Measurements from ENCODE around the gene CTIF. TPM values are rescaled to one million over a fixed set of nuclear protein-coding genes. Genes with fewer than 3 reads are reported as not detected.

CTIF gene
- total and polyA plus RNA-seq, 5 donors from 2014 or later: 0.23 to 1.8 TPM; not detected in 3

GRCh38 chr18:48548011-48548771 is 9.4 kb downstream of the CTIF start:
- no peak overlapping the region for H3K27ac ChIP-seq (ENCODE audit: insufficient read depth, low read length, poor library complexity, severe bottlenecking)
- no peak overlapping the region for H3K4me3 Mint-ChIP-seq
- no peaks in the 10 kb centered on the region for H3K4me1 ChIP-seq (ENCODE audit: control insufficient read depth, insufficient read depth, low read length, poor library complexity, severe bottlenecking)
- no peaks in the 10 kb centered on the region for H3K4me1 Mint-ChIP-seq
- H3K27ac Mint-ChIP-seq: no peak overlapping the region
- H3K4me3 ChIP-seq (ENCODE audit: low read depth, low read length): no peak overlapping the region
- DNase-seq (no peak), ATAC-seq (ENCODE audit: low read depth in 2 of 2) (no peak)
- H3K36me3 ChIP-seq (ENCODE audit: control insufficient read depth, insufficient read depth, low read length): no peaks in the 10 kb centered on the region
- H3K27me3 ChIP-seq (ENCODE audit: control insufficient read depth, insufficient read depth, low read length): peaks cover 5% of the 10 kb centered on the region
- no peaks in the 10 kb centered on the region for H3K36me3 Mint-ChIP-seq
- peaks cover 24% of the 10 kb centered on the region for H3K27me3 Mint-ChIP-seq
- no peaks in the 10 kb centered on the region for H3K9me3 ChIP-seq (ENCODE audit: control insufficient read depth in 2 of 2, low read length in 2 of 2)
- H3K9me3 Mint-ChIP-seq: peaks cover 0 to 5% (median 0%) of the 10 kb centered on the region in 7 donors

GRCh38 chr18:48548921-48549320 is 10.1 kb downstream of the CTIF start:
- no peak overlapping the region for H3K4me3 ChIP-seq (ENCODE audit: low read depth, low read length)
- H3K4me1 Mint-ChIP-seq: no peaks in the 10 kb centered on the region
- no peak overlapping the region for H3K4me3 Mint-ChIP-seq
- H3K36me3 Mint-ChIP-seq: no peaks in the 10 kb centered on the region
- H3K27ac ChIP-seq (ENCODE audit: insufficient read depth, low read length, poor library complexity, severe bottlenecking): no peak overlapping the region
- H3K9me3 Mint-ChIP-seq: peaks cover 0 to 3% (median 0%) of the 10 kb centered on the region in 7 donors
- H3K4me1 ChIP-seq (ENCODE audit: control insufficient read depth, insufficient read depth, low read length, poor library complexity, severe bottlenecking): no peaks in the 10 kb centered on the region
- no peaks in the 10 kb centered on the region for H3K9me3 ChIP-seq (ENCODE audit: control insufficient read depth in 2 of 2, low read length in 2 of 2)
- no peaks in the 10 kb centered on the region for H3K36me3 ChIP-seq (ENCODE audit: control insufficient read depth, insufficient read depth, low read length)
- ATAC-seq (ENCODE audit: low read depth in 2 of 2) (no peak), DNase-seq (no peak)
- peaks cover 2% of the 10 kb centered on the region for H3K27me3 ChIP-seq (ENCODE audit: control insufficient read depth, insufficient read depth, low read length)
- peaks cover 20% of the 10 kb centered on the region for H3K27me3 Mint-ChIP-seq
- H3K27ac Mint-ChIP-seq: no peak overlapping the region

DNA sequence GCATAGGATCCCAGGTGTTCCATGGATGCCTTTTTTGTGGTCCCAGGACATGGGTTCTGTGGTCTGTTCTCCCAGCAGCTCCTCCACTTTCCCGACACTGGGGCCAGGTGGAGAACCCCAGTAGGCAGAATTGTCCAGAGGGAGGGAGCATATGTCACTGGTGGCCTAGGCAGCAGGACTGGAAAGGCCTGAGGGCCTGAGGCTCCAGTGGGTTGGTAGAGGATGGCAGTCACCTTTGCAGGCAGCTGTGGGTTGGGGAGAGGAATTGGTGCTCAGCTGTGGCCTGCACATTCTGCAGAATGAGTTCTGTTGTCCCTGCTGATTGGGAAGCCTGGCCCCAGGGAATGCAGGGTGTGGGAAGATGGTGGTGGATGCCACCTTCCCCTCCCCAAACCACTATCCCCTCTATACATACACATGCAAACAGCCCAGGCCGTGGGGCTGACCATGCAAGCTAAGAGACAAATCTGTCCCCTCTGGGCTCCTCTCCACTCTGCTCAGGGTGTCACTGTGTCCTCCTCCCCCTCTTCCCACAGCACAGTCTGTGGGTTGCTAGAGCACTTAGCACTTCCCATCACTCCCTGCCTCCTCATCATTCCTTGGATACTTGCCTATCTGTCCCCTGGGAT is 11.4 kb downstream of the CTIF start:
- ATAC-seq (ENCODE audit: low read depth in 2 of 2): no peak
- H3K27ac Mint-ChIP-seq: no peak overlapping the region
- H3K27me3 Mint-ChIP-seq: peaks cover 11% of the 10 kb centered on the region
- no peaks in the 10 kb centered on the region for H3K4me1 Mint-ChIP-seq
- peaks cover 0 to 3% (median 0%) of the 10 kb centered on the region in 7 donors for H3K9me3 Mint-ChIP-seq
- no peak for DNase-seq
- H3K27me3 ChIP-seq (ENCODE audit: control insufficient read depth, insufficient read depth, low read length): no peaks in the 10 kb centered on the region
- H3K36me3 Mint-ChIP-seq: no peaks in the 10 kb centered on the region
- no peak overlapping the region for H3K4me3 ChIP-seq (ENCODE audit: low read depth, low read length)
- H3K36me3 ChIP-seq (ENCODE audit: control insufficient read depth, insufficient read depth, low read length): no peaks in the 10 kb centered on the region
- H3K4me3 Mint-ChIP-seq: no peak overlapping the region
- no peaks in the 10 kb centered on the region for H3K4me1 ChIP-seq (ENCODE audit: control insufficient read depth, insufficient read depth, low read length, poor library complexity, severe bottlenecking)
- no peaks in the 10 kb centered on the region for H3K9me3 ChIP-seq (ENCODE audit: control insufficient read depth in 2 of 2, low read length in 2 of 2)
- H3K27ac ChIP-seq (ENCODE audit: insufficient read depth, low read length, poor library complexity, severe bottlenecking): no peak overlapping the region

DNA sequence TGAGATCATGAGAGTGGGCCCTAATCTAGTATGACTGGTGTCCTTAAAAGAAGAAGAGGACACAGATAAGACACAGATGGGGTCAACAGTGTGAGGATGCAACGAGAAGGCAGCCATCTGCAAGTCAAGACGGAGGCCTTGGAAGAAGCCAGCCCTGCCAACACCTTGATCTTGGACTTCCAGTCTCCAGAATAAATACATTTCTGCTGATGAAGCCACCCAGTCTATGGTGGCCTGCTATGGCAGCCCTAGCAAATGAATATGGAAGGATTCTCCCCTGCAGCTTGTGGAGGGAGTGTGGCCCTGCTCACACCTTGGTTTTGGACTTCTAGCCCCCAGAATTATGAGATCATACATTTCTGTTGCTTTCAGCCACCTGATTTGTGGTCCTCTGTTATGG is 12.3 kb downstream of the CTIF start:
- no peak overlapping the region for H3K4me3 Mint-ChIP-seq
- no peak overlapping the region for H3K4me3 ChIP-seq (ENCODE audit: low read depth, low read length)
- H3K27me3 Mint-ChIP-seq: peaks cover 5% of the 10 kb centered on the region
- H3K9me3 Mint-ChIP-seq: peaks cover 0 to 3% (median 0%) of the 10 kb centered on the region in 7 donors
- no peak for DNase-seq
- no peak for ATAC-seq (ENCODE audit: low read depth in 2 of 2)
- H3K9me3 ChIP-seq (ENCODE audit: control insufficient read depth in 2 of 2, low read length in 2 of 2): no peaks in the 10 kb centered on the region
- H3K36me3 Mint-ChIP-seq: no peaks in the 10 kb centered on the region
- H3K36me3 ChIP-seq (ENCODE audit: control insufficient read depth, insufficient read depth, low read length): no peaks in the 10 kb centered on the region
- H3K4me1 Mint-ChIP-seq: no peaks in the 10 kb centered on the region
- H3K27ac ChIP-seq (ENCODE audit: insufficient read depth, low read length, poor library complexity, severe bottlenecking): no peak overlapping the region
- H3K4me1 ChIP-seq (ENCODE audit: control insufficient read depth, insufficient read depth, low read length, poor library complexity, severe bottlenecking): no peaks in the 10 kb centered on the region
- H3K27ac Mint-ChIP-seq: no peak overlapping the region
- H3K27me3 ChIP-seq (ENCODE audit: control insufficient read depth, insufficient read depth, low read length): no peaks in the 10 kb centered on the region

- Histone ChIP-seq H3K9me3 (ENCODE audit: control insufficient read depth in 2 of 2, low read length in 2 of 2) (no peaks in the 10 kb centered on the region), H3K36me3 (ENCODE audit: control insufficient read depth, insufficient read depth, low read length) (no peaks in the 10 kb centered on the region), H3K4me3 (ENCODE audit: low read depth, low read length) (no peak overlapping the region), H3K4me1 (ENCODE audit: control insufficient read depth, insufficient read depth, low read length, poor library complexity, severe bottlenecking) (no peaks in the 10 kb centered on the region), H3K27me3 (ENCODE audit: control insufficient read depth, insufficient read depth, low read length) (no peaks in the 10 kb centered on the region), H3K27ac (ENCODE audit: insufficient read depth, low read length, poor library complexity, severe bottlenecking) (no peak overlapping the region)
- DNase-seq: no peak
- no peak overlapping the region for H3K27ac Mint-ChIP-seq
- no peak overlapping the region for H3K4me3 Mint-ChIP-seq
- no peak for ATAC-seq (ENCODE audit: low read depth in 2 of 2)
- H3K4me1 Mint-ChIP-seq: no peaks in the 10 kb centered on the region
- H3K9me3 Mint-ChIP-seq: peaks cover 0 to 3% (median 0%) of the 10 kb centered on the region in 7 donors
- H3K36me3 Mint-ChIP-seq: no peaks in the 10 kb centered on the region
- no peaks in the 10 kb centered on the region for H3K27me3 Mint-ChIP-seq
Observed at GRCh38 chr18:48552130-48552529, 13.3 kb downstream of the CTIF start.

- no peaks in the 10 kb centered on the region for H3K36me3 Mint-ChIP-seq
- DNase-seq (no peak), ATAC-seq (ENCODE audit: low read depth in 2 of 2) (no peak)
- H3K4me1 Mint-ChIP-seq: no peaks in the 10 kb centered on the region
- H3K27ac ChIP-seq (ENCODE audit: insufficient read depth, low read length, poor library complexity, severe bottlenecking): no peak overlapping the region
- H3K27me3 ChIP-seq (ENCODE audit: control insufficient read depth, insufficient read depth, low read length): no peaks in the 10 kb centered on the region
- H3K9me3 ChIP-seq (ENCODE audit: control insufficient read depth in 2 of 2, low read length in 2 of 2): no peaks in the 10 kb centered on the region
- no peak overlapping the region for H3K27ac Mint-ChIP-seq
- H3K36me3 ChIP-seq (ENCODE audit: control insufficient read depth, insufficient read depth, low read length): no peaks in the 10 kb centered on the region
- no peaks in the 10 kb centered on the region for H3K4me1 ChIP-seq (ENCODE audit: control insufficient read depth, insufficient read depth, low read length, poor library complexity, severe bottlenecking)
- no peak overlapping the region for H3K4me3 Mint-ChIP-seq
- no peak overlapping the region for H3K4me3 ChIP-seq (ENCODE audit: low read depth, low read length)
- peaks cover 7% of the 10 kb centered on the region for H3K27me3 Mint-ChIP-seq
- peaks cover 0 to 3% (median 0%) of the 10 kb centered on the region in 7 donors for H3K9me3 Mint-ChIP-seq
Observed at GRCh38 chr18:48553236-48553635, 14.4 kb downstream of the CTIF start.

GRCh38 chr18:48554610-48555400 is 16.0 kb downstream of the CTIF start:
- ATAC-seq (ENCODE audit: low read depth in 2 of 2) (no peak), DNase-seq (no peak)
- Mint-ChIP-seq H3K9me3 (peaks cover 0 to 3% (median 0%) of the 10 kb centered on the region in 7 donors), H3K27ac (no peak overlapping the region), H3K27me3 (peaks cover 12% of the 10 kb centered on the region), H3K4me3 (no peak overlapping the region), H3K4me1 (no peaks in the 10 kb centered on the region), H3K36me3 (no peaks in the 10 kb centered on the region)
- no peaks in the 10 kb centered on the region for H3K9me3 ChIP-seq (ENCODE audit: control insufficient read depth in 2 of 2, low read length in 2 of 2)
- H3K4me3 ChIP-seq (ENCODE audit: low read depth, low read length): no peak overlapping the region
- H3K27ac ChIP-seq (ENCODE audit: insufficient read depth, low read length, poor library complexity, severe bottlenecking): no peak overlapping the region
- H3K36me3 ChIP-seq (ENCODE audit: control insufficient read depth, insufficient read depth, low read length): no peaks in the 10 kb centered on the region
- no peaks in the 10 kb centered on the region for H3K4me1 ChIP-seq (ENCODE audit: control insufficient read depth, insufficient read depth, low read length, poor library complexity, severe bottlenecking)
- no peaks in the 10 kb centered on the region for H3K27me3 ChIP-seq (ENCODE audit: control insufficient read depth, insufficient read depth, low read length)
